Islet of Langerhans (tissue), 1 donor: Measurements from ENCODE around the gene EHD2.
"Not testable (repeated sequence)": the region's sequence is repeated elsewhere in the genome, so short reads cannot be mapped to it uniquely, and the experiment has no call there.

Experiments used
- FAIRE-seq: peaks from one replicate; lab custom pipeline; 2011; peaks lifted over from hg19 to GRCh38; lab: Jason Lieb, UNC

The EHD2 gene

DNA sequence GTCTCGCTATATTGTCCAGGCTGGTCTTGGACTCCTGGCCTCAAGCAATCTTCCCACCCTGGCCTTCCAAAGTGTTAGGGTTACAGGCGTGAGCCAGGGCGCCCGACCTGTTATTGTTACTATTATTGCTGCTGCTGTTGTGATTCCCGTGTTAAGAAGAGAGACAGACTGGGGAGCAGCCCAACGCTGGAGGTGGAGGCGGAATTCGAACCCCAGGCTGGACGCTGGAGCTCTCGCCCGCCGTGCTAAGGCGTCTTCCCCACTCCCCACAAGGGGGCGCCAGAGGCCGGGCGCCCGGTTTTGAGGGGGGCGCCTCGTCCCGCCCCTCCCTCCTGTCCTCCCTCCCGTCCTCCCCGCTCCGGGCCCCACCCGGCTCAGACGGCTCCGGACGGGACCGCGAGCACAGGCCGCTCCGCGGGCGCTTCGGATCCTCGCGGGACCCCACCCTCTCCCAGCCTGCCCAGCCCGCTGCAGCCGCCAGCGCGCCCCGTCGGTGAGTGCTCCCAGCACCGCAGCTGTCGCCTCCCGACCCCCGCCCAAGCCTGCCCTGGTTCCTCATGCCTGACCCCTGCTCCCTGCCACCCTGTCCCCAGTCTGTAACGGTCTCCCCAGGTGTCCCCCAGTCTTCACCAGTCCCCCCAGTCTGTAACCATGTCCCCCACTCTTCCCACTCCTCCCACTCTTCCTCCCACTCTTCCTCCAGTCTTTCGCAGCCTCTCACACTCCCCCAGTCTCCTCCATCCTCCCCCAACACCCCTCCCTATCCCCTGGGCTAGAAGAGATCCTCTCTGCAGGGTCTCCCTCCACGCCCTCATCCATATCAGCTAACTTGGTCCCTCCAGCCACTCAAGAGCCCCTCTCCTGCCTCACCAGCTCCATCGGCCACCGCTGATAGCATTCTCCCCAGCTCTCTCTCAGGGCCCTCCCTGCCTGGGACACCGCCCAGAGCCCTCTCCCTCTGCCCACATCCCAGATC, at the start of gene EHD2:
EHD2 (plus strand) TSS at position 377 of the 976 bp plus-strand sequence. CDS start 3,191 bp downstream, outside the sequence.
- no peak for FAIRE-seq

DNA sequence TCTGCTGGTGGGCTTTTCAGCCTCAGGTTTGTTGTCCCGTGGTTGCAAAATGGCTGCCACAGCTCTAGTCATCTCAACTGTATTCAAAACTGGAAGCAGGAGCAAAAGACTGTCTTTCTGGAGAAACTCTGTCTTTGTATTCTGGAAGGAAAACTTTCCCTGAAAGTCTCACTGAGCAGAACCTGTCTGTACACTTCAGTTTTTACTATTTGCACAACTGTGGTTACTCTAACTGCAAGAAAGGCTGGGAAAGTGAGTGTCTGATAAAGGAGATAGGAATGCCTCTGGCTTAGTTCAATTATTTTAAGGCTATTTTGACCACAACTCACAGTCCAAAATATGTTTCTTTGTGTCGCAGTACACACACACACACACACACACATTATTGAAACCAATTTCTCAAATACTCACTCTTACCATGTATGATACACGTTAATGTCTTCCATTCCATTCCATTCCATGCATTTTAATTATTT, 49.7 kb upstream of the EHD2 start:
- FAIRE-seq, result no peak

GRCh38 chr19:47663911-47664771, 49.1 kb upstream of the EHD2 start:
- no peak for FAIRE-seq

DNA sequence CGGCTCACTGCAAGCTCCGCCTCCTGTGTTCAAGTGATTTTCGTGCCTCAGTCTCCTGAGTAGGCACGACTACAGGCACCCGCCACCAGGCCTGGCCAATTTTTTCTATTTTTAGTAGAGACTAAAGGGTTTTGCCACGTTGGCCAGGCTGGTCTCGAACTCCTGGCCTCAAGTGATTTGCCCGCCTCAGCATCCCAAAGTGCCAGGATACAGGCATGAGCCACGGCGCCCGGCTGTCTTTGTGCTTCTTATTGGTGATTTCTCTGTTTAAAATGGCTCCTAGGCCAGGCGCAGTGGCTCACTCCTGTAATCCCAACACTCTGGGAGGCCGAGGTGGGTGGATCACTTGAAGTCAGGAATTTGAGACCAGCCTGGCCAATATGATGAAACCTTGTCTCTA, 44.7 kb upstream of the EHD2 start:
- FAIRE-seq, result not testable (repeated sequence)

- FAIRE-seq, result no peak
These were observed 42.5 kb upstream of the EHD2 start for GRCh38 chr19:47670736-47671135.

DNA sequence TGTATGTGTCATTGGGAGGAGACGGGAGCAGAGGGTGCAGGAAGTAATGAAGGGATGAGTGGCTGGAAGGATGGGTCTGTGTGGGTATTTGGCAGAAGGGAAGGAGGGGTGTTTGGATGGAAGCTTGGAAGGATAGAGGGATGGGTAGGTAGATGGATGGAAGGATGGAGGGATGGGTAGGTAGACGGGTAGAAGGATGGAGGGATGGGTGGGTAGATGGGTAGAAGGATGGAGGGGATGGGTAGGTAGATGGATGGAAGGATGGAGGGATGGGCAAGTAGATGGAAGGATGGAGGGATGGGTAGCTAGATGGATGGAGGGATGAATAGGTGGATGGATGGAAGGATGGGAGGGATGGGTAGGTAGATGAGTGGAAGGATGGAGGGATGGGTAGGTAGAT, 41.7 kb upstream of the EHD2 start:
- FAIRE-seq, result no peak

DNA sequence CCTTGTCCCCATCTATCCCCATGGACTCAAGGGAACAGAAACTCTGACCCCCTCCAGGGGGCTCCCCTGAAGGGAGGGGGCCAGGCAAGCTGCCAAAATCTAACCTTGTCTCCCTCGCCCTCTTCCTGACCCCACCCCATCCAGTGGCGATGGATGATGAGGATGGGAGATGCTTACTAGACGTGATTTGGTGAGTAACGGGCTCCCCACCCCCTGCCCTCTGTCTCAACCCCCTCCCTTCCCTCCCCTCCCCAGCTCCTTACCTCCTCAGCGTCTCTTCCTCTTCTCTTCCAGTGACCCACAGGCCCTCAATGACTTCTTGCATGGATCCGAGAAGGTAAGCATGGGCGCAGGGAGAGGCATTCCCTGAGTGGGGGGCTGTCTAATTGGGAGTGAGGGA, 39.8 kb upstream of the EHD2 start:
- FAIRE-seq, result no peak

DNA sequence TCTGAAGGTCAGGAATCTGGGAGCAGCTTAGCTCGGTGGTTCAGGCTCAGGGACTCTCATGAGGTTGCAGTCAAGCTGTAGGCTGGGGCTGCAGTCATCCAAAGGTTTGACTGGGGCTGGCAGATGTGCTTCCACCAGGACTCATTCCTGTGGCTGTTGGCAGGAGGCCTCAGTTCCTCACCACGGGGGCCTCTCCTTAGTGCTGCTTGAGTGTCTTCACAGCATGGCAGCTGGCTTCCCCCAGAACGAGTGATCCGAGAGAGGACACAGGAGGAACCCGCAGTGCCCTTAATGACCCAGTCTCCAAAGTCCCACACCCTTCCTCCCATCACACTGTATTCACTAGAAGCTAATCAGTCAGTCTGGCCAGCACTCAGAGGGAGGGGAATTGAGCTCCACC, 38.7 kb upstream of the EHD2 start:
- FAIRE-seq, result no peak

DNA sequence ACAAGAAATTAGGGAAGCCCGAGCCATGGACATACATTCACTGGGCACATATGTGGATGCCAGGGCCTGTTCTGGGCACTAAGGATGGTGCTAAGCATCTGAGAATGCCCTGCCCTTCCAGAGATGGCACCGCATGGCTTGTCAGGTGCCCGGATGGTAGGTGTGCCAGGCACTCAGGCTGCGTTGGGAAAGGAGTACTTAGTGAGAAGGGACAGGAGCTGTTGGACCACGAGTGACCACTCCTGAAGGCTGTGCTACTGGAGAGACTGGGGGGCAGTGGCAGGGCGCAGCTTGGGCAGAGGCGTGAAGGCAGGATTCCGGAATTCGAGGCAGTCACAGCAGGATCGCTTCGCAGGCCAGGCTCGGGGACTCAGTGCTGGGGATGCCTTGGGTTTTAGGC, 38.0 kb upstream of the EHD2 start:
- FAIRE-seq, result no peak

DNA sequence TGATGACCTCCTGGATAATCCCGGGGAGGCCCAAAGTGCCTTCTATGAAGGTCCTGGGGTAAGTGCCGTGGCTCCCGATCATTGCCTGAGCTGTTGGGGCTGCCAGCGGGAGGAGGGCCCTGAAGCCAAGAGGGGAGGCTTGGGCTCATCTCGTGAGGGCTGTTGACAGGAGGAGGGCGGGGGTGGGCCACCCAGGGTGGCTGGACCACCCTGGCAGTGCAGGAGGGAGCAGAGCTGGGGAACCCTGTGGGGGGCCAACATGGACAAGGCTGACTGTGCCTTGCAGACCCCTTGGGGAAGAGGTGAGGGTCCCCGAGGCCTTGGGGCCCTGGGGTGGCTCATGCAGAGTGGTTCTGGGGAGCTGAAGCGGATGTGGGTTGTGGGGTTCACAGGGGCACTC, 37.4 kb upstream of the EHD2 start:
- no peak for FAIRE-seq

GRCh38 chr19:47676811-47677210, 36.4 kb upstream of the EHD2 start:
- FAIRE-seq, result no peak

DNA sequence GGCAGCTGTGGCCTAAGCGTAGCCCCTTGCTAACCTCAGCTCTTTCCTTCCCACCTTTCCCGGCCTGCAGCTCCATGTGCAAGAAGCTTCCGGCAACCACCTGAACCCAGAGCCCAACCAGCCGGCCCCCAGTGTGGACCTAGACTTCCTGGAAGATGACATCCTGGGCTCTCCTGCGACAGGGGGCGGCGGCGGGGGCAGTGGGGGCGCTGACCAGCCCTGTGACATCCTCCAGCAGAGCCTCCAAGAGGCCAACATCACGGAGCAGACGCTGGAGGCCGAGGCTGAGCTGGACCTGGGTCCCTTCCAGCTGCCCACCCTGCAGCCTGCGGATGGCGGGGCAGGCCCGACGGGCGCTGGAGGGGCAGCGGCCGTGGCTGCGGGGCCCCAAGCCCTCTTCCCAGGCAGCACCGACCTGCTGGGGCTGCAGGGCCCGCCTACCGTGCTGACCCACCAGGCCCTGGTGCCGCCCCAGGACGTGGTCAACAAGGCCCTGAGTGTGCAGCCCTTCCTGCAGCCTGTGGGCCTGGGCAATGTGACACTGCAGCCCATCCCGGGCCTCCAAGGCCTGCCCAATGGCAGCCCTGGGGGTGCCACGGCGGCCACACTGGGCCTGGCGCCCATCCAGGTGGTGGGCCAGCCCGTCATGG, 33.8 kb upstream of the EHD2 start:
- no peak for FAIRE-seq

DNA sequence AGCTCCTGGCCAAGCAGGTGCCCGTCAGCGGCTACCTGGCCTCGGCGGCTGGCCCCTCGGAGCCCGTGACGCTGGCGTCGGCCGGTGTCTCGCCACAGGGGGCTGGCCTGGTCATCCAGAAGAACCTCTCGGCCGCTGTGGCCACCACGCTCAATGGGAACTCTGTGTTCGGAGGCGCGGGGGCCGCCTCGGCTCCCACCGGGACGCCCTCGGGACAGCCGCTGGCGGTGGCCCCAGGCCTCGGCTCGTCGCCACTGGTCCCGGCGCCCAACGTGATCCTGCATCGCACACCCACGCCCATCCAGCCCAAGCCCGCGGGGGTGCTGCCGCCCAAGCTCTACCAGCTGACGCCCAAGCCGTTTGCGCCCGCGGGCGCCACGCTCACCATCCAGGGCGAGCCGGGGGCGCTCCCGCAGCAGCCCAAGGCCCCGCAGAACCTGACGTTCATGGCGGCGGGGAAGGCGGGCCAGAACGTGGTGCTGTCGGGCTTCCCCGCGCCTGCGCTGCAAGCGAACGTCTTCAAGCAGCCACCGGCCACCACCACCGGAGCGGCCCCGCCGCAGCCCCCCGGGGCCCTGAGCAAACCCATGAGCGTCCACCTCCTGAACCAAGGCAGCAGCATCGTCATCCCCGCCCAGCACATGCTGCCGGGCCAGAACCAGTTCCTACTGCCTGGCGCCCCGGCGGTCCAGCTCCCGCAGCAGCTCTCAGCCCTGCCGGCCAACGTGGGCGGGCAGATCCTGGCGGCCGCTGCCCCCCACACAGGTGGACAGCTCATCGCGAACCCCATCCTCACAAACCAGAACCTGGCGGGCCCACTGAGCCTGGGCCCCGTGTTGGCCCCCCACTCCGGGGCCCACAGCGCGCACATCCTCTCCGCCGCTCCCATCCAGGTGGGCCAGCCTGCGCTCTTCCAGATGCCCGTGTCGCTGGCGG, 33.0 kb upstream of the EHD2 start:
- no peak for FAIRE-seq

DNA sequence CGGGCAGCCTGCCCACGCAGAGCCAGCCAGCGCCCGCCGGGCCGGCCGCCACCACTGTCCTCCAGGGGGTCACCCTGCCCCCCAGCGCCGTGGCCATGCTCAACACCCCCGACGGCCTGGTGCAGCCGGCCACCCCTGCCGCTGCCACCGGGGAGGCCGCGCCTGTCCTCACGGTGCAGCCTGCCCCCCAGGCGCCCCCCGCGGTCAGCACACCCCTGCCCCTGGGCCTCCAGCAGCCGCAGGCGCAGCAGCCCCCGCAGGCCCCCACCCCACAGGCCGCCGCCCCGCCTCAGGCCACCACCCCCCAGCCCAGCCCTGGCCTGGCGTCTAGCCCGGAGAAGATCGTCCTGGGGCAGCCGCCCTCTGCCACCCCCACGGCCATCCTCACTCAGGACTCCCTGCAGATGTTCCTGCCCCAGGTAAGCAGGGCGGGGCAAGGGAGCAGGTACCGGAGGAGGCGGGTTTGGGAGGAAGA, 32.3 kb upstream of the EHD2 start:
- no peak for FAIRE-seq

DNA sequence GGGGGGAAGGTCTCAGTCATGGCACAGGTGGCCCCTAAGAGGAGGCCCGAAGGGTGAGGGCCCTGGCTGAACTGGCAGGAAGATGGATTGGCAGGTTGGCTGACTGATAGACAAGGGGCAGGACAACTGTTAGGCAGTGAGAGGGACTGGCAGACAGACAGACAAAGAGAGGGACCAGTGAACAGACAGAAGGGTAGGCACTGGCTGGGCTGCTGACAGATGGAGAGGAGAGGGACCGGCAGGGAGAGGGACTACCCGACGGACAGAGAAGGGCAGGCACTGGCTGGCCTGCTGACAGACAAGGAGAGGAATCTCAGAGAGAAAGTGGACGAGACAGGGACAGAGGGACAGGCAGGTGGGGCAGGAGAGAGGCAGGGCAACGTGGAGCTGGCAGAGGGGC, 31.8 kb upstream of the EHD2 start:
- FAIRE-seq, result no peak

GRCh38 chr19:47681936-47682335, 31.3 kb upstream of the EHD2 start:
- FAIRE-seq, result no peak

GRCh38 chr19:47682939-47683338, 30.3 kb upstream of the EHD2 start:
- no peak for FAIRE-seq

GRCh38 chr19:47686679-47687450, 26.4 kb upstream of the EHD2 start:
- no peak for FAIRE-seq

- no peak for FAIRE-seq
These were observed 25.3 kb upstream of the EHD2 start for GRCh38 chr19:47687906-47688305.

DNA sequence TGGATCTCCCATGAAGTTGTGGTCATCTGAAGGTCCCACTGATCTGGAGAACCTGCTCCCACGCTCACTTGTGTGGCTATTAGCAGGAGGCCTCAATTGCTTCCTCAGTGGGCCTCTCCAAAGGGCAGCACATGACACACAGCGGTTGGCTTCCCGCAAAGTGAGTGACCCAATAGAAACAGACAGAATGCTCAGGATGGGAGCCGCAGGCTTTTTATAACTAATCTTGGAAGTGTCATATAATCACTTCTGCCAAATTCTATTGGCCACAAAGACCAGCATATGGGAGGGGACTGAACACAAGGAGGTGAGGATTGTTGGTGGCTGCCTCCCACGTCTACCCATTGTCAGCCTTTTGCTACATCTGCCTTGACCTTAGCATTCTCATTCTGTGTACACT, 22.1 kb upstream of the EHD2 start:
- FAIRE-seq, result no peak
